GM13977 (cell line): ENCODE measurements around the gene TLE1.
"Not testable (repeated sequence)": the region's sequence is repeated elsewhere in the genome, so short reads cannot be mapped to it uniquely, and the experiment has no call there.

ENCODE experiments used
- DNase-seq: peaks from one replicate; pipeline ENCODE4 v3.0.0; 2012; ENCODE audit warnings: low spot score
- CTCF ChIP-seq: IDR thresholded peaks from 2 replicates; pipeline ENCODE4 v1.5.1; 2012; ENCODE audit warnings: mild to moderate bottlenecking, control low read depth; ENCODE audit not compliant: insufficient read depth; ENCODE audit errors: extremely low read depth, missing control alignments
- in situ Hi-C: fragments of 300-500 bp; cut with MboI; formaldehyde crosslinking; loops from one replicate; pipeline ENCODE4 v1.12.0; 2022; ENCODE audit warnings: low sequenced_read_pairs, low pct_unique_long_range_greater_than_20kb, mixed read lengths, inconsistent platforms; ENCODE audit not compliant: unreplicated experiment

TLE1 gene

GRCh38 chr9:81648891-81649290 is 40.5 kb downstream of the TLE1 start:
- in situ Hi-C loops, result no loop called here
- TF ChIP-seq CTCF, result no peak
- no peak for DNase-seq

GRCh38 chr9:81646337-81646736 is 43.0 kb downstream of the TLE1 start:
- in situ Hi-C loops, result no loop called here
- no peak for TF ChIP-seq CTCF
- no peak for DNase-seq

- in situ Hi-C loops, DNase-seq: not testable (repeated sequence)
These were observed 44.8 kb downstream of the TLE1 start for GRCh38 chr9:81644513-81644912.

GRCh38 chr9:81637276-81637675 is 52.1 kb downstream of the TLE1 start:
- in situ Hi-C loops, result no loop called here
- DNase-seq, result no peak
- TF ChIP-seq CTCF, result no peak

GRCh38 chr9:81636255-81636599 is 53.1 kb downstream of the TLE1 start:
- TF ChIP-seq CTCF, result no peak
- in situ Hi-C loops, result no loop called here

GRCh38 chr9:81635521-81636254 is 53.7 kb downstream of the TLE1 start:
- no peak for DNase-seq
- in situ Hi-C loops, result no loop called here
- TF ChIP-seq CTCF, result no peak

More at GRCh38 chr9:81636255-81636599, 53.1 kb downstream of the TLE1 start:
- no peak for DNase-seq

GRCh38 chr9:81634915-81635516 is 54.3 kb downstream of the TLE1 start:
- no peak for TF ChIP-seq CTCF
- in situ Hi-C loops, result no loop called here
- DNase-seq, result no peak
